IPS-18c (cell line): Measurements from ENCODE around the gene RTTN.

ENCODE experiments used
- H3K4me3 ChIP-seq: 2 replicates; pipeline ENCODE4 v1.7.0; 2013; ENCODE audit warnings: low read depth, mild to moderate bottlenecking, low read length, moderate library complexity; ENCODE audit not compliant: insufficient read depth
- H3K9me3 ChIP-seq: one replicate; pipeline ENCODE4 v1.6.1; 2013; ENCODE audit warnings: mild to moderate bottlenecking, low read length, moderate library complexity; ENCODE audit not compliant: control insufficient read depth, insufficient read depth

Gene RTTN

GRCh38 chr18:70059684-70060083, 145.8 kb downstream of the RTTN start:
- Histone ChIP-seq H3K4me3 (no peak overlapping the region), H3K9me3 (no peaks in the 10 kb centered on the region)

DNA sequence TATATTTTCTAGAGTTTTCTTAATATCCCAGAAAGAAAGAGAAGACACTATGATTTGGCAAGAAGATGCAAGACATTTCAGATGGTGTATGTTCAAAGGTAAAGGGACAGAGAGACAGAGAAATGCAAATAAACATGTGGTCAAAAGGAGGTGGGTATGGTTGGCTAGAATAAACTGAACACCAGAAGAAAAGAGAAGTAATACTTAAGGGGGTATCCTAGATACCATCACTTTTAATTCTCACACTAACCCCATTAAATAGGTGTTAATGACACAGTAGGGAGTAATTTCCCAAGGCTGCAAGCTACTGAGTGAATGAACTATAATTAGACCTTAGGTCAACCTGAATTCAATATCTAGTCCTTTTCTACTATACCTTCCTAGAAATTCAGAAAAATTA, 146.6 kb downstream of the RTTN start:
- H3K9me3 ChIP-seq = no peaks in the 10 kb centered on the region
- H3K4me3 ChIP-seq = no peak overlapping the region

DNA sequence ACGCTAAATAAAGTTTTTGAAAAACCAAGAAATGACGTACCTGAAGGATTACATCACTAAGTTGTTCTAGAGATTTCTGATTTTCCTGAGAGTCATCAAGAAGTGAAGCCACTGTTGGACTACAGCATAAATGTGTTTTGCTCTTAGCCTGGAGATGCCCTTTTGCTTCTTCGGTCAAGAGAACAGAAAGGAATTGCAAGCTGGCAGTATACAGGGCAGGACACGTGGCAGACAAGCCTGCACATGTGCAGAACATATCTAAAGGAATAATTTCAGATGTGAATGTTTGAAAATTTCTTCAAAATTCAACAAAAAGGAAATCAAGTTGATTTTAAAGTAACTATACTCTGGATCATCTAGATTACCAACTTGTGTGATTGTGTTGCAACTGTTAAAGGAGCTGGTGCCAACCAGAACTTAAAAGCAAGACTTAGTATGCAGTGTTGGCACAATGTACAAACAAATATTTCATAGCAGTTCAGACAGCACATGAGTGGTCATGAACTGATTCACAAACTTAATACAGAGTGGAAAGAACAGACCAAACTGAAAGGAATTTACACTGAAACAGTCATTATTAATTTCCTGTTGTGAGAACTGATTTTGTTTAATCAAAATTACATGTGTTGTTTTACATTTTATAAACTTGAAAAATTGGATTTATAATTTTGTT, 157.4 kb downstream of the RTTN start:
- H3K4me3 ChIP-seq = no peak overlapping the region
- H3K9me3 ChIP-seq = no peaks in the 10 kb centered on the region

DNA sequence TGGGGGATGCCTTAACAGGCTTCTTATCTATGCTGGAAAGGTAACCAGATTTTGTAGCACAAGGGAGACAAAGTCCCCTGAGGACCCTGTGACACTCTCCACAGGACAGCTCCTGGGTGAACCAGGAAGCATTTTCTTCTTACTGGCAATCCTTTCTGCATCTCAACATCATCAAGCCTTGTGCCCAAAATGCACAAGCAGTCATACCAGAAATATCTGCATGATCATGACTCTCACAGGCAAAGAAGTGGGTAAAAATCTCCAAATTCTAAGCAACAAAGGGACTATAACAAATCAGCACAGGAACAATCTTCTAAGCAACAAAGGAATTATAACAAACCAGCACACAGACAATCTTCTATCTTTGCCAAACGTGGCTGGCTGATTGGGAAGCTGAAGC, 158.7 kb downstream of the RTTN start:
- Histone ChIP-seq H3K4me3 (no peak overlapping the region), H3K9me3 (no peaks in the 10 kb centered on the region)

- H3K9me3 ChIP-seq = no peaks in the 10 kb centered on the region
- H3K4me3 ChIP-seq = no peak overlapping the region
Measured at GRCh38 chr18:70046207-70046606, 159.3 kb downstream of the RTTN start.

DNA sequence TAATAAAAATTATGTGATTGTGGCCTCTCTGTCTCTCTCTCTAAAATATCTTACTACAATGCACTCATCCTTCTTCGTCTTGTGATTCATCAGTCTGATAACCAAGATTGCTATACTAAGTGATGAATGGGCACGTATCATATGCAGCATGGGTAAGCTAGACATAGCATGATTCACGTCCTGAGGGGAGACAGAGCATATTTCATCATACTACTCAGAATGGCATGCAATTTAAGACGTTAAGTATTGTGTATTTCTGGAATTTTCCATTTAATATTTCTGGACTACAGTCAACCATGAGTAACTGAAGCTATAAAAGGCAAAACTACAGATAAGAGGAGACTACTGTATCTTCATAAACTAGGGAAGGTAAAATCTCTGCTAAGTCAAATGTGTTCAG, 160.9 kb downstream of the RTTN start:
- H3K4me3 ChIP-seq = no peak overlapping the region
- H3K9me3 ChIP-seq = no peaks in the 10 kb centered on the region

GRCh38 chr18:70041459-70042050, 163.9 kb downstream of the RTTN start:
- no peaks in the 10 kb centered on the region for H3K9me3 ChIP-seq
- no peak overlapping the region for H3K4me3 ChIP-seq

DNA sequence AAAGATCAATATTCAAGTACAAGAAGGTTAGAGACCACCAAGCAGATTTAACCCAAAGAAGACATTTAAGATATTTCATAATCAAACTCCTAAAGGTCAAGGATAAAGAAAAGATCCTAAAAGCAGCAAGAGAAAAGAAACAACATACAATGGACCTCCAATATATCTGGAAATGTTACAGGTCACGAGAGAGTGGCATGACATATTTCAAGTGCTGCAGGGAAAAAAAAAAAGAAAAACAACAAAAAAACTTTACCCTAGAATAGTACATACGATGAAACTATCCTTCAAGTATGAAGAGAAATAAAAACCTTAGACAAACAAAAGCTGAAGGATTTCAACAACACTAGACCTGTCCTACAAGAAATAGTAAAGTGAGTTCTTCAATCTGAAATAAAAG, 166.3 kb downstream of the RTTN start:
- Histone ChIP-seq H3K4me3 (no peak overlapping the region), H3K9me3 (no peaks in the 10 kb centered on the region)

DNA sequence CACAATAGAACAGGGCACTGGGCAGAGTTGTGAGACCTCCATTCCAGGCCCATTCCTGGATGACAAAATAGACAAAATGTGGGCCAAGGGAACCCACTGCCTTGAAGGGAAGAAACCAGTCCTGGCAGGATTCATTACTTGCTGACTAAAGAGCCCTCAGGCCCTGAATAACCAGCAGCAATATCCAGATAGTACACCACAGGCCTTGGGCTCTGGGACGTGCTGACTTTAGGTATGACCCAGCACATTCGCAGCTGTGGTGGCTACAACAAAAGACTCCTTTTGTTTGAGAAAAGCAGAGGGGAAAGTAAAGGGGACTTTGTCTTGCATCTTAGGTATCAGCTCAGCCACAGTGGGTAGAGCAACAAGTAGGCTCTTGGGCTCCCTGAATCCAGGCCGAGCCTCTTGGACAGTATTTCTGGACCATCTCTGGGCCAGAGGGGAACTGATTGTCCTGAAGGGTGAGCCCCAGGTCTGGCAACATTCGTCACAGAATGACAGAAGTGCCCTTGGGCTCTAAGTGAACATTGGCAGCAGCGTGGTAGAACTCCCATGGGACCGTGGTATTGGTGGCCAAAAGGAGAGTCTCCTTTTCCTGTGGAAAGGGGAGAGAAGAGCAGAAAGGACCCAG, 167.9 kb downstream of the RTTN start:
- Histone ChIP-seq H3K9me3 (no peaks in the 10 kb centered on the region), H3K4me3 (no peak overlapping the region)

DNA sequence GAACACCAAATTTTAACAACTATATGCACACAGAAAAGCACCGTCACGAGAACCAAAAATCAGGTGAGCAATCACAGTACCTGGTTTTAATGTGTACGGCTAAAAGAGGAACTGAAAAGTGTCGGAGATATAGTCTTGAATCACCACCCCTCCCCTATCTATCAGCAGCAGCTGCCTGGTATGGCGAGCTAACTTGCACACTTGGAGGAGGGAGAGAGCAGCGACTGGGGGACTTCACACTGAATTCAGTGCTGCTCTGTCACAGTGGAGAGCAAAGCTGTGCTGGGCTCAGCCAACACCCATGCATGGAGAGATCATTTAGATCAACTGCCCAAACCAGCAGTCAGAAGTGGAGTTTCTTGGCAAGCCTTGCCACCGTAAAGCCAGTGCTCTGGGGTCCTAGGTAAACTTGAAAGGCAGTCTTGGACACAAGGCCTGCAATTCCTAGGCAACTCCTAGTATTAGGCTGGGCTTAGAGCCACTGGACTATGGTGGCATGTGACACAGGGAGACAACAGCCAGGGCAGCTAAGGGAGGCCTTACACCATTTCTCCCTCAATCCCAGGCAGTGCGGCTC, 168.6 kb downstream of the RTTN start:
- H3K9me3 ChIP-seq = no peaks in the 10 kb centered on the region
- H3K4me3 ChIP-seq = no peak overlapping the region

GRCh38 chr18:70036168-70036567, 169.3 kb downstream of the RTTN start:
- Histone ChIP-seq H3K9me3 (no peaks in the 10 kb centered on the region), H3K4me3 (no peak overlapping the region)

DNA sequence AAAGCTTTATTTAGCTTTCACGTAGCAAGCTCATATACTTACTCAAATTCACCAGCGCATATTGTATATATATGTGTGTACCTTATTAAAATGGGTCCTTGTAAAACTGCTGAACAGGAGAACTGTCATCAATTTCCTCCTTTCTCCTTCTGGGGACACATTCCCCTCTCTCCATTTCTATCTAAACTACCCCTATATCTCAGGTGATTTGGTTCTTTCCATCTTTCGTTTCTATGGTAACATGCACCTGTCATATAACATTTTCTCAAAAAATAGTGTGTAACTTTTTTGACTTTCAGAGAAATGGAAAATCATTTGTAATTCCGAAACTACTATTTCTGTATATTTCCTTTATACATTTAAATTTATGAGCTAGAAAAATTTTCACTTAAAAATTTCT, 174.3 kb downstream of the RTTN start:
- Histone ChIP-seq H3K4me3 (no peak overlapping the region), H3K9me3 (no peaks in the 10 kb centered on the region)

- no peak overlapping the region for H3K4me3 ChIP-seq
- no peaks in the 10 kb centered on the region for H3K9me3 ChIP-seq
Measured at GRCh38 chr18:70030728-70031127, 174.8 kb downstream of the RTTN start.

GRCh38 chr18:70029163-70029562, 176.3 kb downstream of the RTTN start:
- H3K9me3 ChIP-seq = no peaks in the 10 kb centered on the region
- H3K4me3 ChIP-seq = no peak overlapping the region

GRCh38 chr18:70028734-70029133, 176.8 kb downstream of the RTTN start:
- Histone ChIP-seq H3K9me3 (no peaks in the 10 kb centered on the region), H3K4me3 (no peak overlapping the region)

DNA sequence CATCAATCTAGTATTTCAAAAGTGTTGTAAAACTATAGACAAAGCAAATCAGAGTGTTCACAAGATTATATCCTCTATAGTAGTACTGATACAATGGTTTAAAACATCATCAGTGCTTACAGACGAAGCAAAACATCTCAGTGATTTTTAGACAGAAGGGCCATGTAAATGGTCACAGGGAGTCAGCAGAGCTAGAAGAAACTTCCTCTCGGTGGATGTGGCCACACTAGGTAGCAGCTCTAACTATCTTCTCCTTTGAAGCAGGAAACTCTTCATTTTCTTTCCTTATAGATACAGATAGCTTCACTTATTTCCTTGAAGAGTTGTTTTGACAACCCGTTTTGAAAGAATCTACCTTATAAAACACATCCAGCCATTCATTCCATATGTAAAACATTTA, 177.4 kb downstream of the RTTN start:
- no peaks in the 10 kb centered on the region for H3K9me3 ChIP-seq
- no peak overlapping the region for H3K4me3 ChIP-seq

DNA sequence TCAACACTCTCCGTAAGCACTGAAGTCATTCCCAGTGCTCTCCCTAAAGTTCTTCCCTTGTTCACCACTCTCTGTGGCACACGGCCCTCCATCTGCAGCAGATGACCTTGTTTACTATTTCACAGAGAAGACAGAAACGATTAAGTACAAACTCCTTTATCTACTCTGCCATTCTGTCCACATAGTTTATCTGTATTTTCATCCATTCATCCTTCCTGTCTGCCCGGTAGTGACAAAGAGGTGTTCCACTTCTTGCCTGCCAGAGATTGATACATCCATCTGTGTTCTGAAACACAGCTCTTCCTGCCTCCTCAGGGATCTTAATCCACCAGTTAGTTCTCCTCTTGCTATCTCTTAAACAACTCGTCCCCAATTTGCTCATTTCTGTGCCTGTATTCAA, 179.9 kb downstream of the RTTN start:
- H3K4me3 ChIP-seq = no peak overlapping the region
- no peaks in the 10 kb centered on the region for H3K9me3 ChIP-seq

DNA sequence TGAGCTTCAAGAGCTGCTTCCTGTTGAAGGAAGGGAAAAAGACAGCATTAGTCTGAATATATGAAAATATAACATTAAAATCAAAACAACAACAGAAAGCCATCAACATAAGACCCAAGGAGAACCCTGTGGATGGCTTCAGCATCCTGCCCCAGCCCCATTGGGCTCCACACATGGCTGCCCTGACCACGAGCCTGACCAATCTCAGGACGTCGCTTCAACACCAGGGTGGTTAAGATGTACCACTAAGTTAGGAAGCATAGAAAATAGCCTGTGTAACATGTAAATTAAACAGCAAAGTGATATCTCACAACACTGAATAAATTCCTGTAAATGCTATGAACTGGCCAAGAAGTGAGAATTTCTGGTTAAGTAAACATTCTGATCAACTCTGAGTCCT, 180.7 kb downstream of the RTTN start:
- Histone ChIP-seq H3K4me3 (no peak overlapping the region), H3K9me3 (no peaks in the 10 kb centered on the region)
